Uterus (tissue), 2 donors: Measurements from ENCODE around the gene SNTG2.

ENCODE experiments used
- CTCF ChIP-seq, 4 experiments: fragments of 200-600 bp in 2 of 4; fragments of 450-650 bp in 2 of 4; sonication (generic) in 2 of 4; IDR thresholded peaks; one replicate each; pipeline ENCODE4 v1.5.1; 2016 to 2019; ENCODE audit warnings: antibody characterized with exemption in 4 of 4, mild to moderate bottlenecking in 2 of 4, moderate library complexity in 1 of 4
- POLR2A ChIP-seq, 2 donors: fragments of 450-650 bp; IDR thresholded peaks; one replicate each; pipeline ENCODE4 v1.6.1; 2016; ENCODE audit warnings: antibody characterized with exemption in 2 of 2, mild to moderate bottlenecking in 1 of 2, moderate library complexity in 1 of 2

DNA sequence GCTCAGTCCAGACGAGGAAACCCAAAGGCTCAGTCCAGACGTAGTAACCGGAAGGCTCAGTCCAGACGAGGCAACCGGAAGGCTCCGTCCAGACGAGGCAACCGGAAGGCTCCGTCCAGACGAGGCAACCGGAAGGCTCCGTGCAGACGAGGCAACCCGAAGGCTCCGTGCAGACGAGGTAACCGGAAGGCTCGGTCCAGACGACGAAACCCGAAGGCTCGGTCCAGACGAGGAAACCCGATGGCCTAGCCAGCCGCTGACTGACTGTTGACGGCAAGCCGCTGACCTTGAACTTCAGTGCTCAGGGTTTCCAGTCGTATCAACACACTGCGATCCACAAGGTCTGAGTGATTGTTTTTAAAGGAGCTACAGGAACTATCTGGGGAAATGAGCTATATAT, 312.0 kb downstream of the SNTG2 start:
- TF ChIP-seq CTCF (IDR thresholded peaks at IDR 0.05) (no peak), POLR2A (IDR thresholded peaks at IDR 0.05) (no peak)
